ENCODE results near the gene WWP2.
"Not testable (repeated sequence)": the region's sequence is repeated elsewhere in the genome, so short reads cannot be mapped to it uniquely, and the experiment has no call there.

The WWP2 gene

DNA sequence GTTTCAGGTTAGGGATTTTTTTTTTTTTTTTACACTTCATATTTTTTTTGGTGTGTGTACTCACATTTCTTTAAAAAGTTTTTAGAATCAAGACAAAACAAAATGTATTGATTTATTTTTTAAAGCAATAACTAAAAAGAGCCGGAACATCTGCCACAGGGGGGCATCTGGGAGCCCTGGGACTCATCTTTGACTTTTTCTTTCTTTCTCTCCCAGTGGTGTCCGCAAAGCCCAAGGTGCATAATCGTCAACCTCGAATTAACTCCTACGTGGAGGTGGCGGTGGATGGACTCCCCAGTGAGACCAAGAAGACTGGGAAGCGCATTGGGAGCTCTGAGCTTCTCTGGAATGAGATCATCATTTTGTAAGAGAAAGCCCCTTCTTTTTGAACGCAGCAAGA lies 36.3 kb downstream of the WWP2 start:
- DNase-seq: no peak

DNA sequence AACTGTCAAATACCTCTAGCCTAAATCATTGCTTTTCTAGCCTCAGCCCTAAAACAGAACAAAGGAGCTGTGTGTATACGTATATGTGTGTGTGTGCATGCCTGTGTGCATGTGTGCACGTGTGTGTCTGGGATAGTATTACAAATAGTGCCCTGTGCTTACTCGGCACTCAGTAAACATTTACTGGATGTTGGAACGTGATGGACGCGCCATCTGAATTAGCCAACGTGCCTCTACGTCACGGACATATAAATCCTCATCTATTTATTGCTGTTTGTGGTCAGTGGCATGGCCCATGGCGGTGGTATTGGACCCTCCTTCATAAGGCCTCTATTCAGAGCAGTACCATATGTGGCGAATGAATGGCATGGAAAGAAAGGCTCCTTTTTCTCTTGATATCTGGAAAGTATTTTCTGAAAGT lies 37.5 kb downstream of the WWP2 start:
- DNase-seq: no peak

DNA sequence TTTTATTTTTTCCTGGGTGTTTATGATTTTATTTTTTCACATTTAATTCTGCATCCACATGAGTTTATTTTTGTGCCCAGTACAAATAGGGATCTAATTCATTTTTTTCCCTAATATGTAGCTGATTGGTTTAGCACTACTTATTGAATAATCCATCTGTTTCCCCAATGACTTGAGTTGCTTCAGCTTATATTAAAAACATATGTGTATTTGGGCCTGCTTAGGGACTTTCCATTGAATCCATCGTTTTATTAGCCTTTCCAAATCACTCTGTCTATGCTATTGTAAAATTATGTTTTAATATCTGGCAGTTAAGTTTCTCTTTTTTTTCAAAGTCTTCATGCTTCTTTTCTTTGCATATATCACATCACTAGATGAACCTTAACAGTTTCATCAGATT lies 42.2 kb downstream of the WWP2 start:
- no peak for DNase-seq

DNA sequence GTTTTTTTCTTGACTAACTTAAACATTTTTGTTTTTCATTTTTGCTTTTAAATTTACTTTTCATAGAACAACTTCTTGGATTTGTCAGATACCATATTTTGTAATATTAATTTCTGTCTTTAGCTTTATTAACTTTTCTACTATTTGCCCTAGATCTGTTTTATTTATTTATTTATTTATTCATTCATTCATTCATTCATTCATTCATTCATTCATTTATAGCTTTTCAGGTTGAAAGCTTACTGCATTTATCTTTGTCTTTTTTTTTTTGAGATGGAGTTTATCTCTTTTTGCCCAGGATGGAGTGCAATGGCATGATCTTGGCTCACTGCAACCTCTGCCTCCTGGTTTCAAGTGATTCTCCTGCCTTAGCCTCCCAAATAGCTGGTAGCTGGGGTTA lies 44.6 kb downstream of the WWP2 start:
- not testable (repeated sequence) for DNase-seq

DNA sequence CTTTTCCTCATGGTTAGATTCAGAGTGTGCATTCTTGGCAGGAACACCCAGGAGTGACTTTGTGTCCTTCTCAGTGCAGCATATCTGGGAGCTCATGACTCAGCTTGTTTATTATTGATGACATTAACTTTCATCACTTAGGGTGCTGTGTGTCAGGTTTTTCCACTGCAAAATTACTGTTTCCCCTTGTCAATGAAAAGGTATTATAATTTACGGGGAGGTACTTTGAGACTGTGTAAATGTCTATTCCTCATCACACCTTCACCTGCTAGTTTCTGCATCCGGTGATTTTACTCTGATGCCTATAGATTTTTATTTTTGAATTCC lies 50.5 kb downstream of the WWP2 start:
- no peak for DNase-seq

- no peak for DNase-seq
Observed at GRCh38 chr16:69814078-69814477, 51.9 kb downstream of the WWP2 start.

DNA sequence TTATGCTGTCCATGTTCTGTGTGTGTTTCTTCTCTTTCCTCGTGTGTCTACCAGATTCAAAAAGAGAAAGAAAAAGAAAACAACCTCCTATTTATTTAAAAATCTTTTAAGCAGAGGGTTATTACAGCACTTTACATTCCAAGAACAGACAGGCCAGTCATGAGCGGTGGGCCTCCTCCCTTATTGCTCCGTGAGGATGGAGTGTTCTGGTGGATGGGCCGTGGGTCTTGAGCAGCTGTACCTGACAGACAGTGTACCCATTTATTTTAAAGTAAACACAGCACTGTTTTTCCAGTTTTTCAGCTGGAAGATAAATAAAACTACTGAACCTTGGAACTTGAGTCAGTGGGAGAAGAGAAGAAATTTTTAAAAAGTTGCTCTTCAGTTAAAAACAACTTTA lies 52.4 kb downstream of the WWP2 start:
- no peak for DNase-seq

- DNase-seq: not testable (repeated sequence)
Observed at GRCh38 chr16:69815216-69815883, 53.2 kb downstream of the WWP2 start.

DNA sequence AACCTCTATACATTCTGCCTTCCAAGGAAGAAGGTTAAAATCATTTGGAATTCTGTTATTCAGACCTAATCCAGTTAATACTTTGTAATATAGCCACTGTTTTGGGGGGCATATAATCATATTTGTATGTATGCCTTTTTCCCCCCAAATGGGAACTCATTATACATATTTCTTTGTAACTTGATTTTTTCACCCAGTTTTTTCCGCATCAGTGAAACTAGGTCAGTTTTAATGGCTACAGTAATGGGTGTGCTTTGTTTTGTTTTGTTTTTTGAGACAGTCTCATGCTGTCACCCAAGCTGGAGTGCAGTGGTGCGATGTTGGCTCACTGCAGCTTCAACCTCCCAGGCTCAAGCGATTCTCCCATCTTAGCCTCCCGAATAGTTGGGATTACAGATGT lies 54.9 kb downstream of the WWP2 start:
- no peak for DNase-seq

DNA sequence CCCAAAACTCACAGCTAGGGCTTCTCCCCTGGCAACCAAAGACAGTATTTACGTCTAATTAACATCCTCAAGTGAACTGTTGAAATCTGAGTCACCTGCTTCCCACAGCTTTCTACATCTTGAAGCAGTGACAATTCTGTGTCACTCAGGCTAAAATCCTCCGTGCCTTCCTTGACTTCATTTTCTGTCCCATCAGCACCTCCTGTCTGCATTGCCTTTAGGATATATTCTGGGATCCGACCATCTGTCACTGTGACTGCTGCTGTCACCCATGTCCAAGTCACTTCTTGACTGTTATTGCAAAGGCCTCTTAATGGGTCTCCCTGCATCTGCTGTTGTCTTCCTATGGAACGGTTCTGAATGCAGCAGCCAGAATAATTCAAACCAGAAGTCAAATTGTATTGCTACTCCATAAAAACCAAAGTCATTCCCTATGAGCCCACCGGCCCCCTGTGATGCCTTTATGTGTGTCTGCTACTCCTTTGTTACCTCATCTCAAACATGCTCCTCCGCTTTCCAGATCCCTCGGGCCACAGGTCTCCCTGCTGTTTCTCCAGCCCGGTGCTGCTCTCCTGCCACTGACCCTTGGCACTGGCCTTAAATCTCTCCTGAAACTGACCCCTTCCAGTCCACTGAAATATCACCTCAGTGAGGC lies 56.9 kb downstream of the WWP2 start:
- DNase-seq: no peak

- DNase-seq: no peak
Observed at GRCh38 chr16:69820926-69821541, 58.9 kb downstream of the WWP2 start.

DNA sequence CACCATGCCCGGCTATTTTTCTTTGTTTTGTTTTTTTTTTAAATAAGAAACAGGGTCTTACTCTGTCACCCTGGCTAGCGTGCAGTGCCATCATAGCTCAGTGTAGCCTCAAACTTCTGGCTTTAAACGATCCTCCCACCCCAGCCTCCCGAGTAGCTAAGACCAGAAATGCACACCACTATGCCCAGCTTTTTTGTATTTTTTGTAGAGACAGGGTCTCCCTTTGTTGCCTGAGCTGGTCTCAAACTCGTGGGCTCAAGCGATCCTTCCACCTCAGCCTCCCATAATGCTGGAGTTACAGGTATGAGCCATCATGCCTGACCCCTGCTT lies 59.7 kb downstream of the WWP2 start:
- no peak for DNase-seq

- DNase-seq: no peak
Observed at GRCh38 chr16:69822174-69822935, 60.2 kb downstream of the WWP2 start.

- peak in 1 of 2 donors; percentile 2 for DNase-seq
Observed at GRCh38 chr16:69823831-69824563, 61.9 kb downstream of the WWP2 start.

DNA sequence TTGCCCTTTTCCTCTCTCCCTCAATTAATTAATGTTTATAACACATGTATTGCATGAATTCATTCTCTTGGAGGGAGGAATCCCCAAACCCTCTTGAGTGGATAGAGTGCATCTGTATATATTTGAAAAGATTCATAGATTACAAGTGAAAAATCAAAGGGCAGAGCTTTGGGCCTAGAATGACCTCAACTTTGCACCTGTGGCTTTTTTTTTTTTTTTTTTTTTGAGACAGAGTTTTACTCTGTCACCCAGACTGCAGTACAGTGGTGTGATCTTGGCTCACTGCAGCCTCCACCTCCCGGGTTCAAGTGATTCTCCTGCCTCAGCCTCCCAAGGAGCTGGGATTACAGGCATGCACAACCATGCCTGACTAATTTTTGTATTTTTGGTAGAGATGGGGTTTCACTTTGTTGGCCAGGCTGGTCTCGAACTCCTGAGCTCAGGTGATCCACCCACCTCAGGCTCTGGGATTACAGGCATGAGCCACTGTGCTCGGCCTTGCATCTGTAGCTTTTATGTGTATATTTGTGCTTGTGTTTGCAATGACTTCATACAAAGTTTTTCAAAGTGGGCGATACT lies 62.5 kb downstream of the WWP2 start:
- DNase-seq: not testable (repeated sequence)

DNA sequence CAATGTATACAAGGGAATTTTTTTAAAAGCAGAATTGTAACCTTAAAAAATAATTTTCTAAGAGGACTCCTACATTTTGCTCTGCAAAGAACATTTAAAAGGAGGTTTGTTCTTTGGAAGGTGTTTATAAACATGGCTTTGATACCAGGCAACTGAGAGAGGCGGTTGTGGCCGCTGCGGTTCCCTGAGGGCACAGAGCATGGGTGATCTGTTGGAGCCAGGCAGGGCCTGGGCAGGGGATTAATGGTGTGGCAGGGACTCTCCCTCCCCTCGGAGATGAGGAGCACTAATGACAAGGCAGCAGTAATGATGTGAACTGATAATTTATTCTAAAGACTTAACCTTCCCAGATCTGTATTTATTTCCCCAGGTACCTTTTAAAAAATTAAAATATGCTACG lies 65.4 kb downstream of the WWP2 start:
- no peak for DNase-seq

GRCh38 chr16:69829338-69829737 lies 67.2 kb downstream of the WWP2 start:
- no peak for DNase-seq

- DNase-seq: no peak
Observed at GRCh38 chr16:69830146-69830533, 68.0 kb downstream of the WWP2 start.

GRCh38 chr16:69830534-69831211 lies 68.5 kb downstream of the WWP2 start:
- DNase-seq: no peak

DNA sequence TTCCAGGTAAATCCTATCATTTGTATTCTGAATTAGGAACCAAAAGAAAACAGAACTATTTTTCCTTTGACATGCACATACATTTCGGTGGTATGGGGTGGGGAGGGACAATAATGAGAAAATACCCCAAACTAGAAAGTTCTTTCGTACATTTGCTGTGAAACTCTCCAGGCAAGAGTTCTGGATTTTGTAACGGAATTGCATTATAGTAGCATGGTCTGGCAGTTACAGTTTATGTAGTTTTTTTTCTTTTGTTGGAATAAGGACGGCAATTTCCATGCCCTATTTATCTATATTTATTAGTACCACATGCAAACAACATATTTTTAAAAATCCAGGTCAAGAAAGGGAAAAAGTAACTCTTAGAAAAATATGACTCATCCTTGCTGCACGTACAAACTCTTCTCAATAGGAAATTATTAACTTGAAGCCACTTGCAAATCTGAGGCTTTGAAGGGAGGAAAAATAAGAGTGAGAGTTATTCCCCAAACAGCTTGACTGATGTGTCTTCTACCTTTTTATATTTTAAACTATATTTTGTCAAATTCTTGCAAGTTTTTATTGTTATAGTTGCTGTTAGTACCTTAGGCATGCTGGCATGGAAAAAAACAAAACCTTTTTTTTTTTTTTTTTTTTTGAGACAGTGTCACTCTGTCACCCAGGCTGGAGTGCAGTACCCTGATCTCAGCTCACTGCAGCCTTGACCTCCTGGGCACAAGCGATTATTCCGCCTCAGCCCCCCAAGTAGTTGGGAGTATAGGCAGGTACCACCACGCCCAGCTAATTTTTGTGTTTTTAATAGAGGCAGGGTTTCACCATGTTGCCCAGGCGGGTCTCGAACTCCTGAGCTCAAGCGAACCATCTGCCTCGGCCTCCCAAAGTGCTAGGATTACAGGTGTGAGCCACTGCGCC lies 69.3 kb downstream of the WWP2 start:
- DNase-seq: no peak

Measured in CD4-positive, alpha-beta T cell treated with Interleukin-1 beta for 1 hour (primary cell).